ENCODE measurements around the gene KIF21A.

KIF21A gene

DNA sequence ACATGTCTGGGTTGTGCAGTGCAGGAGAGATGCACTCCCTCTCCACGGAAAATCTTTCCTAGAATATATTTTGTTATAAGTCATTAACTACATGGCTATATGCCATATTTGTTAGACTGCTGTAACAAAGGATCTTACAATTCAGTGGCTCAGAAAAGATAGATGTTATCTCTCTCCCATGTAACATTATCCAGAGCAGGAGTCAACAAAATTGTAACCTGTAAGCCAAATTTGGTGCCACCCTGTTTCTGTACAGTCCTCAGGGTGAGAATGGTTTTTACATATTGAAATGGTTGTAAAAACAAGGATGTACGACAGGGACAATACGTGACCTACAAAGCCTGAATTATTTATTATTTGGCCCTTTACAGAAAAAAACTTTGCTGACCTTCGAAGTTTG, 155.5 kb downstream of the KIF21A start:
- DNase-seq (ENCODE audit: extremely low read depth, low read depth): no peak
- TF ChIP-seq, protein P1, sequence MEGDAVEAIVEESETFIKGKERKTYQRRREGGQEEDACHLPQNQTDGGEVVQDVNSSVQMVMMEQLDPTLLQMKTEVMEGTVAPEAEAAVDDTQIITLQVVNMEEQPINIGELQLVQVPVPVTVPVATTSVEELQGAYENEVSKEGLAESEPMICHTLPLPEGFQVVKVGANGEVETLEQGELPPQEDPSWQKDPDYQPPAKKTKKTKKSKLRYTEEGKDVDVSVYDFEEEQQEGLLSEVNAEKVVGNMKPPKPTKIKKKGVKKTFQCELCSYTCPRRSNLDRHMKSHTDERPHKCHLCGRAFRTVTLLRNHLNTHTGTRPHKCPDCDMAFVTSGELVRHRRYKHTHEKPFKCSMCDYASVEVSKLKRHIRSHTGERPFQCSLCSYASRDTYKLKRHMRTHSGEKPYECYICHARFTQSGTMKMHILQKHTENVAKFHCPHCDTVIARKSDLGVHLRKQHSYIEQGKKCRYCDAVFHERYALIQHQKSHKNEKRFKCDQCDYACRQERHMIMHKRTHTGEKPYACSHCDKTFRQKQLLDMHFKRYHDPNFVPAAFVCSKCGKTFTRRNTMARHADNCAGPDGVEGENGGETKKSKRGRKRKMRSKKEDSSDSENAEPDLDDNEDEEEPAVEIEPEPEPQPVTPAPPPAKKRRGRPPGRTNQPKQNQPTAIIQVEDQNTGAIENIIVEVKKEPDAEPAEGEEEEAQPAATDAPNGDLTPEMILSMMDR (IDR thresholded peaks at IDR 0.05; ENCODE audit: low read depth, low read length): no peak

- no peak for DNase-seq (ENCODE audit: extremely low read depth, low read depth)
- TF ChIP-seq, protein P1 (IDR thresholded peaks at IDR 0.05; ENCODE audit: low read depth, low read length): no peak
These were observed 164.5 kb downstream of the KIF21A start for GRCh38 chr12:39278426-39278825.

- TF ChIP-seq, protein P1 (IDR thresholded peaks at IDR 0.05; ENCODE audit: low read depth, low read length): no peak
- no peak for DNase-seq (ENCODE audit: extremely low read depth, low read depth)
These were observed 165.5 kb downstream of the KIF21A start for GRCh38 chr12:39277416-39277815.

DNA sequence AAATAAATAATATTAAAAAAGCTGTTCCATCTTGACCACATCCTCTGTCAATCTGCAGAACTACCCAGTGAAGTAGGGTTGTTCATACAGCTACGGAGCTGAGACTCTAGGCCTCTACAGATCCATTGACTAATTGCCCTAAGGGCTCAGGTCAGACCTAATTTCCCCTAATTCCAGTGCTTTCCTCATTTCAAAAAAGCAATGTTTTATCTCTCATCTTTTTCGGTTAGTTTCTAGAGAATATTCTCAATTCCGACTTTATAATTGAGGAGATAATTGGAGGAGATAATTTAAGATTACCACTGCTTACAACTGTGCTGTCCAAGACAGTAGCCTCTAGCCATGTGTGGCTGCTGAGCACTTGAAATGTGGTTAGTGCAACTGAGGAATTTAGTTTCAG, 167.1 kb downstream of the KIF21A start:
- TF ChIP-seq, protein P1 (IDR thresholded peaks at IDR 0.05; ENCODE audit: low read depth, low read length): no peak
- DNase-seq (ENCODE audit: extremely low read depth, low read depth): no peak

DNA sequence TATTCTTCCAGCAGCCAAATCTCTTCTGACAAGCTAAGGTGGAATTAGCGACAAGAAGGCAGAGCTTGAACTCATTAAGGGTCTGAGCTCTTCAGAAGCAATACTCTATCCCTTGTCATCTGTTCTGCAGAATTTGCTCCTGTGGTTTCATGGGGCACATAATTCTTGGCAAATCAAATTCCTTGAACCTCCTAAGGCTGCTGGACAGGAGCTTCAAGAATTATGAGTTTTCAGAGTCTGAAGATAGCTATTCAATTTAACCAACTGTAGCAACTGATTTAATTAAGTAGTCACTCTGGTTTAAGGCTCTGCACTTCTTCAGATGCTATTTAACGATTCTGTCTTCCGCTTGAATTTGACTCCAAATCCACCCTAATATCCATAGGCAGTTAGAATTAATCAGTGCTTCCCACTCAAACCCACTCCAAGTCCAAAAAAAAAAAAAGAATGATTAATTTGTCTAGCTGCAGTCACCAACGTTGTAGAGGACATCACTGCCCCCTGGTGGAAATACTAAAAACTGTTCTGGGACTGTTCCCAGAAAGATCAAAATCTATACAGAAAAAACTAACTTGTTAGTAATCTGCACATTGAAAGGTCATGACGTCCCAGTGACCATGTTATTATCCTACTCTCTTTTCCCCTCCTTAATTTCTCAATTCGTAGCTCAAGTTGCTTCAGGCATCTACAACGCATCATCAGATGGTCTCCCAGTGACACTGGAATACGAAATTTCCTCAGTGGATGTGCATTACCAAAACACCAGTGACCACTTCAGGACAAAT, 169.9 kb downstream of the KIF21A start:
- peak; percentile 4 for DNase-seq (ENCODE audit: extremely low read depth, low read depth)
- TF ChIP-seq, protein P1 (IDR thresholded peaks at IDR 0.05; ENCODE audit: low read depth, low read length): peak; percentile 68

DNA sequence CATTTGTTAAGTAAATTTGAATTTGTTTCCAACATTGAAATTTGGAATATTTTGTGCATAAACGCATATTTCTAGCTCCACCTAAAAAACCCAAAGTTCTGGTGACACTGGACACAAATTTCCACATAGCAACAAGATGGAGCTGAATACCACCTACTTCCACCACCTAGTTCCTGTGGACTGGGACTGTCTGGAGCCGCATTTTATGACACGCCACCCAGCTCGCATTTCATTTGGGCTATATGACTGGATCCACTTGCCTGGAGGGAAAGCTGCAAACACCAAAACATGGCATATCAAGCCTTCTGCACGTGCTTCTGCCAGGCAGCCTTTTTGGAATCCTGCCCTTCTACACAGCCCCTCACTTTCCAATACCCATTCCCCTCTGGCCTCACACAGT, 173.4 kb downstream of the KIF21A start:
- DNase-seq (ENCODE audit: extremely low read depth, low read depth): no peak
- TF ChIP-seq, protein P1 (IDR thresholded peaks at IDR 0.05; ENCODE audit: low read depth, low read length): no peak

DNA sequence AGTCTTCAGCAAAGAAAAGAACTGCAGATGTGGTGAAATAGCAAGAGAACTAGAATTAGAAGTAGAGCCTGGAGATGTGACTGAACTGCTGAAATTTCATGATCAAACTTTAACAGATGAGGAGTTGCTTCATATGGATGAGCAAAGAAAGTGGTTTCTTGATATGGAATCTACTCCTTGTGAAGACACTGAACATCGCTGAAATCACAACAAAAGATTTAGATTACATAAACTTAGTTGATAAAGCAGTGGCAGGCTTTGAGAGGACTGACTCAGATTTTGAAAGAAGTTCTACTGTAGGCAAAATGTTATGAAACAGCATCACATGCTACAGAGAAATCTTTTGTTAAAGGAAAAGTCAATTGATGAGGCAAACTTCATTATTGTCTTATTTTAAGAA, 175.0 kb downstream of the KIF21A start:
- no peak for DNase-seq (ENCODE audit: extremely low read depth, low read depth)
- TF ChIP-seq, protein P1 (IDR thresholded peaks at IDR 0.05; ENCODE audit: low read depth, low read length): no peak

All from AG09319 (cell line).